H1 (cell line): ENCODE measurements around the gene LBR. TPM values are rescaled to one million over a fixed set of nuclear protein-coding genes. Genes with fewer than 3 reads are reported as not detected.

Source experiments
- CTCF ChIA-PET: fragments of 300-600 bp; sonication (Branson Sonifier 250); formaldehyde crosslinking; loops from one replicate; lab custom pipeline; 2021; ENCODE audit not compliant: partially characterized antibody; lab: Charles Lee
- POLR2A ChIA-PET: fragments of 300-600 bp; sonication (Branson Sonifier 250); formaldehyde crosslinking; loops from one replicate; lab custom pipeline; 2021; ENCODE audit warnings: inconsistent platforms; ENCODE audit not compliant: partially characterized antibody; lab: Charles Lee
- DNase-seq, 2 experiments: peaks; one replicate each; pipeline versions ENCODE4 v3.0.0 to v3.0.0-alpha.2; 2010 to 2022; ENCODE audit warnings: low spot score in 2 of 2, low read depth in 1 of 2, mixed read lengths in 1 of 2
- FAIRE-seq: peaks from 2 replicates; lab custom pipeline; 2011; peaks lifted over from hg19 to GRCh38; lab: Jason Lieb, UNC
- H2AFZ ChIP-seq: 2 replicates; pipeline ENCODE4 v1.8.1; 2012; ENCODE audit warnings: low read length, inconsistent platforms
- H2AK5ac ChIP-seq: 2 replicates; pipeline ENCODE4 v1.6.1; 2013; ENCODE audit warnings: low read depth, low read length
- H2BK120ac ChIP-seq: replicated peaks from 2 replicates; pipeline ENCODE3; 2013; ENCODE audit warnings: low read depth, low read length, inconsistent platforms
- H2BK12ac ChIP-seq: 2 replicates; pipeline ENCODE4 v1.6.1; 2013; ENCODE audit warnings: low read depth, low read length
- H2BK15ac ChIP-seq: 2 replicates; pipeline ENCODE4 v1.6.1; 2013; ENCODE audit warnings: low read length
- H2BK20ac ChIP-seq: 2 replicates; pipeline ENCODE4 v1.6.1; 2013; ENCODE audit warnings: low read length
- H2BK5ac ChIP-seq: 2 replicates; pipeline ENCODE4 v1.6.1; 2013; ENCODE audit warnings: low read depth, low read length
- H3K14ac ChIP-seq: 2 replicates; pipeline ENCODE4 v1.6.1; 2013; ENCODE audit warnings: inconsistent platforms; ENCODE audit not compliant: insufficient read length
- H3K18ac ChIP-seq: 2 replicates; pipeline ENCODE4 v1.6.1; 2013; ENCODE audit warnings: low read length; ENCODE audit errors: extremely low read depth
- H3K23ac ChIP-seq: 2 replicates; pipeline ENCODE4 v1.6.1; 2013; ENCODE audit warnings: inconsistent platforms; ENCODE audit not compliant: insufficient read length
- H3K23me2 ChIP-seq: 2 replicates; pipeline ENCODE4 v1.6.1; 2013; ENCODE audit warnings: low read depth, low read length
- H3K27ac ChIP-seq: 2 replicates; pipeline ENCODE4 v1.6.1; 2011; ENCODE audit warnings: low read depth, low read length, inconsistent platforms
- H3K27me3 ChIP-seq, 4 experiments: replicated peaks in 1 of 4; 1 replicate in 1 of 4; 2 replicates in 3 of 4; pipeline versions ENCODE4 v1.6.1 to v1.8.1; 2011 to 2013; ENCODE audit warnings: low read length in 3 of 4, mild to moderate bottlenecking in 3 of 4, inconsistent platforms in 2 of 4, mixed read lengths in 2 of 4, moderate library complexity in 1 of 4; ENCODE audit not compliant: control insufficient read depth in 3 of 4, insufficient read depth in 3 of 4; ENCODE audit errors: extremely low read depth in 1 of 4
- H3K36me3 ChIP-seq, 4 experiments: 2 replicates each; pipeline versions ENCODE4 v1.6.1 to v1.8.1; 2011 to 2013; ENCODE audit warnings: mild to moderate bottlenecking in 4 of 4, low read length in 3 of 4, moderate library complexity in 2 of 4, control low read depth in 1 of 4, inconsistent platforms in 1 of 4; ENCODE audit not compliant: insufficient read depth in 4 of 4, control insufficient read depth in 2 of 4
- H3K4ac ChIP-seq: replicated peaks from 2 replicates; pipeline ENCODE3; 2013; ENCODE audit warnings: low read length, low read depth, mixed read lengths, inconsistent platforms; ENCODE audit not compliant: insufficient read length
- H3K4me1 ChIP-seq, 4 experiments: replicated peaks in 1 of 4; 1 replicate in 1 of 4; 2 replicates in 3 of 4; pipeline versions ENCODE4 v1.6.1 to v1.8.1; 2011 to 2013; ENCODE audit warnings: low read length in 3 of 4, inconsistent platforms in 2 of 4, mixed read lengths in 1 of 4; ENCODE audit not compliant: insufficient read depth in 4 of 4, control insufficient read depth in 3 of 4
- H3K4me2 ChIP-seq, 2 experiments: 2 replicates each; pipeline versions ENCODE4 v1.6.1 to v1.8.1; 2011 to 2013; ENCODE audit warnings: low read depth in 2 of 2, low read length in 2 of 2, control low read depth in 1 of 2, inconsistent platforms in 1 of 2, mild to moderate bottlenecking in 1 of 2; ENCODE audit not compliant: insufficient read depth in 1 of 2
- H3K4me3 ChIP-seq, 4 experiments: fragments of 200-600, 300-600 bp in 1 of 4; sonication (generic), shearing (Covaris generic), sonication (Bioruptor Twin) in 1 of 4; 2 replicates each; pipeline versions ENCODE4 v1.5.1 to v1.8.1; 2011 to 2016; ENCODE audit warnings: low read length in 4 of 4, low read depth in 3 of 4, control low read depth in 2 of 4, inconsistent platforms in 2 of 4, mild to moderate bottlenecking in 2 of 4, mixed read lengths in 1 of 4, moderate library complexity in 1 of 4; ENCODE audit not compliant: insufficient read depth in 2 of 4; ENCODE audit errors: extremely low read depth in 1 of 4
- H3K56ac ChIP-seq: replicated peaks from 2 replicates; pipeline ENCODE3; 2013; ENCODE audit warnings: low read depth, mild to moderate bottlenecking, mixed read lengths, low read length, inconsistent platforms; ENCODE audit not compliant: insufficient read length
- H3K79me1 ChIP-seq: 2 replicates; pipeline ENCODE4 v1.6.1; 2013; ENCODE audit warnings: low read depth, low read length, control low read depth
- H3K79me2 ChIP-seq, 2 experiments: 2 replicates each; pipeline versions ENCODE4 v1.6.1 to v1.8.1; 2012 to 2013; ENCODE audit warnings: low read length in 2 of 2, mild to moderate bottlenecking in 2 of 2, inconsistent platforms in 1 of 2; ENCODE audit not compliant: insufficient read depth in 2 of 2, control insufficient read depth in 1 of 2
- H3K9ac ChIP-seq, 4 experiments: replicated peaks in 1 of 4; 1 replicate in 1 of 4; 2 replicates in 3 of 4; pipeline versions ENCODE4 v1.6.1 to v1.8.1; 2011 to 2013; ENCODE audit warnings: low read depth in 3 of 4, low read length in 3 of 4, control low read depth in 2 of 4, mild to moderate bottlenecking in 2 of 4, moderate library complexity in 2 of 4, inconsistent platforms in 1 of 4; ENCODE audit errors: extremely low read depth in 1 of 4
- H3K9me3 ChIP-seq, 2 experiments: 2 replicates each; pipeline versions ENCODE4 v1.6.1 to v1.8.1; 2012 to 2013; ENCODE audit warnings: mild to moderate bottlenecking in 2 of 2, moderate library complexity in 2 of 2, control low read depth in 1 of 2, inconsistent platforms in 1 of 2, low read depth in 1 of 2, low read length in 1 of 2, mixed read lengths in 1 of 2; ENCODE audit not compliant: insufficient read depth in 2 of 2
- H4K20me1 ChIP-seq, 2 experiments: replicated peaks in 1 of 2; 2 replicates each; pipeline versions ENCODE3 to v1.8.1; 2011 to 2013; ENCODE audit warnings: inconsistent platforms in 2 of 2, low read length in 2 of 2, mild to moderate bottlenecking in 1 of 2; ENCODE audit not compliant: insufficient read depth in 2 of 2, control insufficient read depth in 1 of 2
- H4K5ac ChIP-seq: 2 replicates; pipeline ENCODE4 v1.6.1; 2013; ENCODE audit warnings: low read length, low read depth, mixed read lengths, inconsistent platforms; ENCODE audit not compliant: insufficient read length
- H4K8ac ChIP-seq: 2 replicates; pipeline ENCODE4 v1.8.0; 2013; ENCODE audit warnings: mild to moderate bottlenecking, moderate library complexity, low read length, inconsistent platforms; ENCODE audit not compliant: insufficient read depth; ENCODE audit errors: extremely low read depth
- H4K91ac ChIP-seq: replicated peaks from 2 replicates; pipeline ENCODE3; 2013; ENCODE audit warnings: low read length, mixed read lengths, inconsistent platforms; ENCODE audit not compliant: insufficient read length
- MAFK ChIP-seq: IDR thresholded peaks from 2 replicates; pipeline ENCODE4 v1.6.1; 2012; ENCODE audit warnings: low read depth, mild to moderate bottlenecking, improper control_type of control experiment, low read length
- PHF8 ChIP-seq: fragments of 200-600 bp; sonication (generic); conservative IDR thresholded peaks from 2 replicates; pipeline ENCODE4 v1.7.1; 2012; ENCODE audit warnings: low read depth, mild to moderate bottlenecking, inconsistent platforms, low read length, moderate library complexity
- RFX5 ChIP-seq: IDR thresholded peaks from 2 replicates; pipeline ENCODE4 v1.6.1; 2011; ENCODE audit warnings: low read depth, low read length, improper control_type of control experiment, borderline replicate concordance
- RNF2 ChIP-seq: fragments of 200-900, 300-1000 bp; sonication (generic); IDR thresholded peaks from 2 replicates; pipeline ENCODE4 v1.7.1; 2016; ENCODE audit warnings: borderline replicate concordance, low read depth, mild to moderate bottlenecking, antibody characterized with exemption, low read length; ENCODE audit not compliant: poor library complexity, severe bottlenecking; ENCODE audit errors: missing control alignments
- SP4 ChIP-seq: IDR thresholded peaks from 2 replicates; pipeline ENCODE4 v1.6.1; 2012; ENCODE audit warnings: low read length, inconsistent platforms
- WGBS, 2 experiments: shearing (Covaris generic) in 1 of 2; methylation state at CpG; one replicate each; pipeline versions ENCODE4 v1.1.6 to v1.1.7; 2013 to 2015; ENCODE audit warnings: low lambda C conversion rate in 2 of 2, mixed read lengths in 2 of 2, inconsistent platforms in 1 of 2, low coverage in 1 of 2, missing lambda C conversion rate in 1 of 2; ENCODE audit not compliant: insufficient replicate concordance in 2 of 2, insufficient coverage in 1 of 2, insufficient read length in 1 of 2; ENCODE audit errors: extremely low coverage in 1 of 2, missing lambda C conversion rate in 1 of 2; 5-methylcytosine and 5-hydroxymethylcytosine counted together
- polyA plus RNA-seq, 7 experiments: library from polyadenylated mRNA; depleted of rRNA in 3 of 7; stranded (reverse) in 5 of 7; unstranded in 2 of 7; fragments of >200 nt in 5 of 7; fragments of 200-250 nt in 2 of 7; gene quantifications; 1 replicate in 5 of 7; 2 replicates in 1 of 7; 4 replicates in 1 of 7; pipeline versions ENCODE4 v1.2.1 to v1.2.3, GENCODE V29; 2011 to 2013; ENCODE audit warnings: missing spikeins in 2 of 7, mixed read lengths in 2 of 7
- total RNA-seq: library from RNA; stranded (reverse); fragmentation: NEBNext Ultra II Directional; extraction: Animal tissue kit (Norgen Biotek cat#: 25700); gene quantifications from 2 replicates; pipeline ENCODE4 v1.2.1, GENCODE V29; 2021
- TF ChIP-seq, protein P1 (sequence below), 3 experiments: IDR thresholded peaks; 1 replicate in 2 of 3; 2 replicates in 1 of 3; pipeline versions ENCODE4 v1.5.1 to v1.6.1; 2011; ENCODE audit warnings: low read length in 3 of 3, mild to moderate bottlenecking in 3 of 3, inconsistent platforms in 2 of 3, low read depth in 1 of 3, moderate library complexity in 1 of 3; ENCODE audit not compliant: insufficient read depth in 1 of 3; ENCODE audit errors: control extremely low read depth in 1 of 3

Gene LBR
- total and polyA plus RNA-seq, 2 of the 8 experiments (the other 6 are each of a cell fraction or from before 2014, with no cell fraction given), result 32.1 to 89.8 TPM

DNA sequence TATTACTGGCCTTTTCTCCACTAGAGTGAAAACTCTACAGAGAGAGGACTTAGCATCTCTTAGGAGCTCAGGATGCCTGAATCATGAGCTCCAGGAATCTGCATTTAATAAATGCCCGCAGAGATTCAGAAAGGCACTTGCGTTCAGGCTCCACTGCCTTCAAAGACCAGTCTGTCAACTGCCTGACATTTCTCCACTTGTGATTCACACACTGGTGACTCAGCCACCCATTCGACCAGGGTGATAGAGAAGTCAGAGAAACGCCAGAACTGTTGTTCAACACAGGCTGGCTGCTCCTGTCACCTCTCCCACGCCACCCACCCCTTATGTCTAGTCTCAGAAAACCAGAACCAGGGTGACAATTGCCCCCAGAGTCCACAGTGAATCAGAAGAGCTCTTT is 26.9 kb upstream of the LBR start:
- H2BK120ac ChIP-seq, result no peak overlapping the region
- no peaks in the 10 kb centered on the region; the same call in 1 of the 2 replicates for H3K23me2 ChIP-seq
- H3K23ac ChIP-seq, result no peak overlapping the region
- H3K79me1 ChIP-seq, result no peaks in the 10 kb centered on the region
- no peak overlapping the region for H3K4me2 ChIP-seq
- no peaks in the 10 kb centered on the region for H3K27me3 ChIP-seq
- no peak overlapping the region for H4K5ac ChIP-seq
- TF ChIP-seq RFX5 (no peak), RNF2 (no peak), SP4 (no peak), MAFK (no peak), PHF8 (no peak)
- TF ChIP-seq, protein P1, sequence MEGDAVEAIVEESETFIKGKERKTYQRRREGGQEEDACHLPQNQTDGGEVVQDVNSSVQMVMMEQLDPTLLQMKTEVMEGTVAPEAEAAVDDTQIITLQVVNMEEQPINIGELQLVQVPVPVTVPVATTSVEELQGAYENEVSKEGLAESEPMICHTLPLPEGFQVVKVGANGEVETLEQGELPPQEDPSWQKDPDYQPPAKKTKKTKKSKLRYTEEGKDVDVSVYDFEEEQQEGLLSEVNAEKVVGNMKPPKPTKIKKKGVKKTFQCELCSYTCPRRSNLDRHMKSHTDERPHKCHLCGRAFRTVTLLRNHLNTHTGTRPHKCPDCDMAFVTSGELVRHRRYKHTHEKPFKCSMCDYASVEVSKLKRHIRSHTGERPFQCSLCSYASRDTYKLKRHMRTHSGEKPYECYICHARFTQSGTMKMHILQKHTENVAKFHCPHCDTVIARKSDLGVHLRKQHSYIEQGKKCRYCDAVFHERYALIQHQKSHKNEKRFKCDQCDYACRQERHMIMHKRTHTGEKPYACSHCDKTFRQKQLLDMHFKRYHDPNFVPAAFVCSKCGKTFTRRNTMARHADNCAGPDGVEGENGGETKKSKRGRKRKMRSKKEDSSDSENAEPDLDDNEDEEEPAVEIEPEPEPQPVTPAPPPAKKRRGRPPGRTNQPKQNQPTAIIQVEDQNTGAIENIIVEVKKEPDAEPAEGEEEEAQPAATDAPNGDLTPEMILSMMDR (IDR thresholded peaks at IDR 0.05; ENCODE audit: control extremely low read depth in 1 of 3, insufficient read depth in 1 of 3, low read depth in 1 of 3, low read length in 3 of 3), result no peak
- H3K27ac ChIP-seq, result no peak overlapping the region
- no peak overlapping the region for H2BK5ac ChIP-seq
- 95% methylated on average over 5 of the region's 5 CpGs; no CpG with 5 or more reads in 1 of the 2 experiments for WGBS, 2 experiments
- POLR2A ChIA-PET, result interaction anchor here (1.4 kb wide), 1 partner anchor 14 kb away, joined by 3 read pairs; no protein-coding TSS in a partner anchor
- no peak overlapping the region for H2AK5ac ChIP-seq
- H2BK15ac ChIP-seq, result no peak overlapping the region
- no peak overlapping the region for H2AFZ ChIP-seq
- no peak overlapping the region for H3K14ac ChIP-seq
- no peak overlapping the region for H3K4ac ChIP-seq
- no peak for FAIRE-seq
- no peak overlapping the region for H3K56ac ChIP-seq
- H3K9me3 ChIP-seq, result no peaks in the 10 kb centered on the region
- H3K4me3 ChIP-seq, result no peak overlapping the region
- no peak for DNase-seq
- H3K18ac ChIP-seq, result no peak overlapping the region
- CTCF ChIA-PET, result interaction anchor here (0.9 to 2.8 kb wide), 9 partner anchors 11 to 22 kb away, joined by 3 to 17 read pairs (median 4); no protein-coding TSS in a partner anchor
- no peaks in the 10 kb centered on the region; a peak in 1 of 7 replicates for H3K4me1 ChIP-seq
- H4K20me1 ChIP-seq, result no peaks in the 10 kb centered on the region
- no peak overlapping the region for H4K8ac ChIP-seq
- no peak overlapping the region for H4K91ac ChIP-seq
- no peaks in the 10 kb centered on the region for H3K79me2 ChIP-seq
- H2BK12ac ChIP-seq, result no peak overlapping the region
- no peak overlapping the region for H3K9ac ChIP-seq
- no peaks in the 10 kb centered on the region for H3K36me3 ChIP-seq
- H2BK20ac ChIP-seq, result no peak overlapping the region
